ENCODE measurements around the gene ZNF441.

Gene ZNF441

GRCh38 chr19:11737964-11738745 lies 28.6 kb upstream of the ZNF441 start:
- POLR2A ChIA-PET (ENCODE audit: low non-redundant PET) = interaction anchor here (0.6 kb wide), 1 partner anchor 418 kb away, joined by 4 read pairs; the partner anchor contains the start of gene ZNF625
- DNase-seq (ENCODE audit: low spot score) = no peak
- peak overlapping the region; percentile 84 for H3K27ac ChIP-seq
- CTCF ChIA-PET = interaction anchor here (1.1 kb wide), 1 partner anchor 38 kb away, joined by 5 read pairs; no protein-coding TSS in a partner anchor
- no peak for TF ChIP-seq CTCF (conservative IDR thresholded peaks at IDR 0.05; ENCODE audit: low read depth)

- no peak for TF ChIP-seq CTCF (conservative IDR thresholded peaks at IDR 0.05; ENCODE audit: low read depth)
- H3K27ac ChIP-seq = peak within 1 kb of the TSS; percentile 84
- peak; percentile 97 for DNase-seq (ENCODE audit: low spot score)
- ChIA-PET CTCF (interaction anchor here (0.6 to 1.1 kb wide), 2 partner anchors 39 to 836 kb away, joined by 3 to 5 read pairs; no protein-coding TSS in a partner anchor), POLR2A (ENCODE audit: low non-redundant PET) (interaction anchor here (0.6 kb wide), 1 partner anchor 418 kb away, joined by 4 read pairs; the partner anchor contains the start of gene ZNF625)
Measured at GRCh38 chr19:11738746-11739620, 27.8 kb upstream of the ZNF441 start, which contains the start of gene ZNF823. ZNF823 (minus strand) TSS chr19:11738946; CDS start chr19:11738819, 127 bp downstream.

GRCh38 chr19:11745869-11746268 lies 20.9 kb upstream of the ZNF441 start:
- H3K27ac ChIP-seq = no peak overlapping the region
- ChIA-PET POLR2A (ENCODE audit: low non-redundant PET) (no interaction called here), CTCF (interaction anchor here (0.7 kb wide), 1 partner anchor 49 kb away, joined by 3 read pairs; no protein-coding TSS in a partner anchor)
- no peak for DNase-seq (ENCODE audit: low spot score)
- TF ChIP-seq CTCF (conservative IDR thresholded peaks at IDR 0.05; ENCODE audit: low read depth) = no peak

GRCh38 chr19:11747277-11747676 lies 19.5 kb upstream of the ZNF441 start:
- no peak overlapping the region for H3K27ac ChIP-seq
- ChIA-PET CTCF (interaction anchor here (0.6 to 0.7 kb wide), 2 partner anchors 12 to 657 kb away, joined by 3 read pairs; no protein-coding TSS in a partner anchor), POLR2A (ENCODE audit: low non-redundant PET) (no interaction called here)
- no peak for DNase-seq (ENCODE audit: low spot score)
- TF ChIP-seq CTCF (conservative IDR thresholded peaks at IDR 0.05; ENCODE audit: low read depth) = no peak

- ChIA-PET POLR2A (ENCODE audit: low non-redundant PET) (no interaction called here), CTCF (interaction anchor here (0.5 kb wide), 1 partner anchor 316 kb away, joined by 3 read pairs; no protein-coding TSS in a partner anchor)
- TF ChIP-seq CTCF (conservative IDR thresholded peaks at IDR 0.05; ENCODE audit: low read depth) = no peak
- no peak overlapping the region for H3K27ac ChIP-seq
- no peak for DNase-seq (ENCODE audit: low spot score)
Measured at GRCh38 chr19:11749751-11750150, 17.0 kb upstream of the ZNF441 start.

- ChIA-PET POLR2A (ENCODE audit: low non-redundant PET) (no interaction called here), CTCF (no interaction called here)
- TF ChIP-seq CTCF (conservative IDR thresholded peaks at IDR 0.05; ENCODE audit: low read depth) = no peak
- no peak for DNase-seq (ENCODE audit: low spot score)
- no peak overlapping the region for H3K27ac ChIP-seq
Measured at GRCh38 chr19:11752244-11752736, 14.5 kb upstream of the ZNF441 start.

Data from RWPE1 (cell line).